H9 (cell line): Measurements from ENCODE around the gene DDX11. TPM values are rescaled to one million over a fixed set of nuclear protein-coding genes. Genes with fewer than 3 reads are reported as not detected.
"Not testable (repeated sequence)": the region's sequence is repeated elsewhere in the genome, so short reads cannot be mapped to it uniquely, and the experiment has no call there.

Experiments used
- DNase-seq: peaks from one replicate; pipeline ENCODE4 v3.0.0-alpha.2; 2017
- H2AFZ ChIP-seq: one replicate; pipeline ENCODE4 v1.6.1; 2013; ENCODE audit warnings: mild to moderate bottlenecking, low read length, control low read depth, moderate library complexity
- H2AK5ac ChIP-seq: 2 replicates; pipeline ENCODE4 v1.6.1; 2013; ENCODE audit warnings: low read length, control low read depth, mixed read lengths; ENCODE audit not compliant: insufficient read length
- H2BK120ac ChIP-seq: one replicate; pipeline ENCODE4 v1.6.1; 2013; ENCODE audit warnings: low read depth, mild to moderate bottlenecking, low read length, control low read depth, inconsistent platforms; ENCODE audit not compliant: poor library complexity, severe bottlenecking
- H2BK12ac ChIP-seq: 2 replicates; pipeline ENCODE4 v1.6.1; 2013; ENCODE audit warnings: low read length, control low read depth, mixed read lengths, low read depth; ENCODE audit not compliant: insufficient read length
- H2BK15ac ChIP-seq: 2 replicates; pipeline ENCODE4 v1.6.1; 2013; ENCODE audit warnings: low read depth, low read length, control low read depth
- H2BK20ac ChIP-seq: one replicate; pipeline ENCODE4 v1.6.1; 2013; ENCODE audit warnings: low read depth, mild to moderate bottlenecking, low read length, control low read depth, inconsistent platforms; ENCODE audit not compliant: poor library complexity, severe bottlenecking
- H2BK5ac ChIP-seq: 2 replicates; pipeline ENCODE4 v1.6.1; 2013; ENCODE audit warnings: low read length, control low read depth, mixed read lengths; ENCODE audit not compliant: insufficient read length
- H3K14ac ChIP-seq: 2 replicates; pipeline ENCODE4 v1.6.1; 2013; ENCODE audit warnings: low read length, control low read depth; ENCODE audit not compliant: insufficient read depth
- H3K18ac ChIP-seq: 2 replicates; pipeline ENCODE4 v1.6.1; 2013; ENCODE audit warnings: low read depth, mild to moderate bottlenecking, mixed read lengths, low read length, control low read depth; ENCODE audit not compliant: insufficient read length
- H3K23ac ChIP-seq: 2 replicates; pipeline ENCODE4 v1.6.1; 2013; ENCODE audit warnings: low read length, control low read depth, mixed read lengths, low read depth; ENCODE audit not compliant: insufficient read length
- H3K23me2 ChIP-seq: 2 replicates; pipeline ENCODE4 v1.6.1; 2013; ENCODE audit warnings: low read depth, mild to moderate bottlenecking, mixed read lengths, low read length, control low read depth; ENCODE audit not compliant: insufficient read length, poor library complexity, severe bottlenecking
- H3K27ac ChIP-seq: 2 replicates; pipeline ENCODE4 v1.5.1; 2013; ENCODE audit warnings: low read length, control low read depth, mixed read lengths, low read depth; ENCODE audit not compliant: insufficient read length
- H3K27me3 ChIP-seq: 2 replicates; pipeline ENCODE4 v1.6.1; 2013; ENCODE audit warnings: low read length, control low read depth, inconsistent platforms; ENCODE audit not compliant: insufficient read depth
- H3K4ac ChIP-seq: 2 replicates; pipeline ENCODE4 v1.6.1; 2013; ENCODE audit warnings: low read depth, mild to moderate bottlenecking, control low read depth, inconsistent platforms, low read length, moderate library complexity
- H3K4me1 ChIP-seq: 2 replicates; pipeline ENCODE4 v1.6.1; 2013; ENCODE audit warnings: low read length, control low read depth, inconsistent platforms; ENCODE audit not compliant: insufficient read depth
- H3K4me2 ChIP-seq: 2 replicates; pipeline ENCODE4 v1.6.1; 2013; ENCODE audit warnings: low read length, control low read depth, mixed read lengths; ENCODE audit not compliant: insufficient read length, insufficient read depth
- H3K56ac ChIP-seq: 2 replicates; pipeline ENCODE4 v1.6.1; 2013; ENCODE audit warnings: low read depth, mild to moderate bottlenecking, mixed read lengths, low read length, control low read depth; ENCODE audit not compliant: insufficient read length
- H3K79me1 ChIP-seq: 2 replicates; pipeline ENCODE4 v1.6.1; 2013; ENCODE audit warnings: low read depth, mild to moderate bottlenecking, moderate library complexity, low read length, control low read depth, inconsistent platforms; ENCODE audit not compliant: insufficient read depth, poor library complexity, severe bottlenecking
- H3K79me2 ChIP-seq: 2 replicates; pipeline ENCODE4 v1.6.1; 2013; ENCODE audit warnings: low read length, control low read depth, inconsistent platforms; ENCODE audit not compliant: insufficient read depth
- H3K9ac ChIP-seq: 2 replicates; pipeline ENCODE4 v1.6.1; 2013; ENCODE audit warnings: low read length, control low read depth, mixed read lengths; ENCODE audit not compliant: insufficient read length; ENCODE audit errors: extremely low read depth
- H3K9me3 ChIP-seq: one replicate; pipeline ENCODE4 v1.6.1; 2013; ENCODE audit warnings: low read depth, low read length, inconsistent platforms; ENCODE audit not compliant: control insufficient read depth
- H3T11ph ChIP-seq: one replicate; pipeline ENCODE4 v1.6.1; 2013; ENCODE audit warnings: mild to moderate bottlenecking, low read length, control low read depth, inconsistent platforms
- H4K20me1 ChIP-seq: one replicate; pipeline ENCODE4 v1.6.1; 2013; ENCODE audit not compliant: control insufficient read depth, insufficient read length, insufficient read depth
- H4K5ac ChIP-seq: 2 replicates; pipeline ENCODE4 v1.6.1; 2013; ENCODE audit warnings: low read depth, mild to moderate bottlenecking, mixed read lengths, low read length, control low read depth; ENCODE audit not compliant: insufficient read length
- H4K8ac ChIP-seq: replicated peaks from 2 replicates; pipeline ENCODE4 v1.6.1; 2013; ENCODE audit warnings: low read length, control low read depth, mixed read lengths, low read depth; ENCODE audit not compliant: insufficient read length
- H4K91ac ChIP-seq: 2 replicates; pipeline ENCODE4 v1.6.1; 2013; ENCODE audit warnings: low read depth, mild to moderate bottlenecking, moderate library complexity, mixed read lengths, low read length, control low read depth; ENCODE audit not compliant: insufficient read length
- H3K27ac Mint-ChIP-seq, 3 experiments: 2 replicates in 2 of 3; 3 replicates in 1 of 3; pipeline ENCODE4 v1.8.0; 2020 to 2021; ENCODE audit warnings: mixed read lengths in 3 of 3, mild to moderate bottlenecking in 1 of 3, moderate library complexity in 1 of 3
- H3K27me3 Mint-ChIP-seq: 2 replicates; pipeline ENCODE4 v1.8.0; 2021; ENCODE audit warnings: low read depth, mild to moderate bottlenecking, moderate library complexity, mixed read lengths
- H3K36me3 Mint-ChIP-seq, 3 experiments: 2 replicates in 2 of 3; 3 replicates in 1 of 3; pipeline ENCODE4 v1.8.0; 2020 to 2021; ENCODE audit warnings: low read depth in 3 of 3, mixed read lengths in 3 of 3; ENCODE audit not compliant: insufficient read depth in 1 of 3
- H3K4me1 Mint-ChIP-seq, 2 experiments: 2 replicates each; pipeline ENCODE4 v1.8.0; 2020; ENCODE audit warnings: mixed read lengths in 2 of 2
- H3K4me3 Mint-ChIP-seq, 2 experiments: 2 replicates in 1 of 2; 3 replicates in 1 of 2; pipeline ENCODE4 v1.8.0; 2020 to 2021; ENCODE audit warnings: mild to moderate bottlenecking in 2 of 2, mixed read lengths in 2 of 2, moderate library complexity in 1 of 2
- H3K9me3 Mint-ChIP-seq, 2 experiments: 2 replicates in 1 of 2; 3 replicates in 1 of 2; pipeline ENCODE4 v1.8.0; 2020; ENCODE audit warnings: mild to moderate bottlenecking in 2 of 2, mixed read lengths in 2 of 2, moderate library complexity in 1 of 2
- WGBS: extraction: QIAGEN DNeasy Blood & Tissue Kit; methylation state at CpG from one replicate; pipeline ENCODE4 v1.1.7; 2013; ENCODE audit warnings: missing lambda C conversion rate, low lambda C conversion rate, mixed read lengths; ENCODE audit not compliant: insufficient read length; ENCODE audit errors: extremely low coverage; 5-methylcytosine and 5-hydroxymethylcytosine counted together
- total RNA-seq: library from RNA; stranded (reverse); gene quantifications from 2 replicates; pipeline ENCODE4 v1.2.1, GENCODE V29; 2021

The DDX11 gene
- total RNA-seq, 1 experiment from 2014 or later: 183 TPM

DNA sequence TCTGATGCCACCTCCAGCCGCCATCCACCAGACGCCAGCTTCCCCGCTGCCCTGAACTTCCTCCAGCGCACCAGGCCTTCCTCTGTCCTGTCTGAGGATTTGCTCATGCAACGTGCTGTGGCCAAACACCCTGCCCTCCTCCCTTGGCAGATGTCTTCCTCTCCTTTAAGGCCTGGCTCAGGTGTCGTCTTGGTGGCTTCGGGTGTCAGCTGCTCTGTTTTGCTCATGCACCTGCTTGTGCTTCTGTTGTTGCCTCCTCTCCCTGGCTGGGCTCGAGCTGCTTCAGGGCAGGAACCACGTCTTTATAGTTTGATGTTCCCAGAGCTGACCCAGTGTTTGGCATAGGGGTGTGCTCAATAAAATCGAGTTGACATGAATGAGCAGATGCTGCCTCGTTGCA is 12.4 kb downstream of the DDX11 start:
- not testable (repeated sequence) for H2BK5ac ChIP-seq, H3K14ac ChIP-seq, H3K23ac ChIP-seq, H3K4ac ChIP-seq, H3K79me1 ChIP-seq, DNase-seq, H3T11ph ChIP-seq, H2AFZ ChIP-seq, H2AK5ac ChIP-seq, H3K27ac ChIP-seq, H4K5ac ChIP-seq, H3K56ac ChIP-seq, H3K4me1 ChIP-seq, H3K9me3 Mint-ChIP-seq, H2BK20ac ChIP-seq, H3K27ac Mint-ChIP-seq, H3K9me3 ChIP-seq, H3K79me2 ChIP-seq, H3K4me3 Mint-ChIP-seq, H2BK120ac ChIP-seq, H3K4me1 Mint-ChIP-seq, H2BK15ac ChIP-seq, H3K18ac ChIP-seq, H3K4me2 ChIP-seq, H4K20me1 ChIP-seq, H3K23me2 ChIP-seq, H3K9ac ChIP-seq, H3K27me3 Mint-ChIP-seq, H3K27me3 ChIP-seq, H4K91ac ChIP-seq, H4K8ac ChIP-seq, H2BK12ac ChIP-seq
- no CpG with 5 or more reads among the region's 11 CpGs for WGBS
- H3K36me3 Mint-ChIP-seq: peaks cover 27 to 73% (median 68%) of the 10 kb centered on the region in 3 experiments; a peak in 6 of 7 replicates

DNA sequence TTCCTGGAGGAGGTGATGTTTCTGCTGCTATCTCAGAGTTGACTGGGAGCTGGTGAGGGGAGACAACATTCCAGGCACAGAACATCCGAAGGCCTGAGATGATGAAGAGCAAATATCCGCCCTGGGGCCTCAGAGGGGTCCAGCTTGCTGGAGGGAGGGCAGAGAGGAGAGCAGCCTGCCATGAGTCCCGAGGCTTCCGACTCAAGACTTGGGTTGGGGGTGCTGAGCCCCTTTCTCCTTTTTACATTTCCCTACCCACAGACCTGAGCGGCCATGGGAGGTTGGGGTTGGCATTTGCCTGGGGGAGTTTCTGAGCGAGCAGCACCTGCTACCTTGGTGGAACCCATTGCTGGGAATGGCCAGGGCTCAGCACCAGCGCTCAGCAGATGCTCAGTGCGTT is 13.8 kb downstream of the DDX11 start:
- H3K27ac ChIP-seq, H3T11ph ChIP-seq, H3K23ac ChIP-seq, H4K91ac ChIP-seq, H3K9me3 ChIP-seq, H3K4me3 Mint-ChIP-seq, H3K79me1 ChIP-seq, H3K4me1 ChIP-seq, H3K23me2 ChIP-seq, H4K5ac ChIP-seq, H2BK120ac ChIP-seq, H3K4me1 Mint-ChIP-seq, H2BK15ac ChIP-seq, H3K27me3 ChIP-seq, H3K56ac ChIP-seq, H3K4ac ChIP-seq, H3K79me2 ChIP-seq, H3K27me3 Mint-ChIP-seq, H4K8ac ChIP-seq, H3K9ac ChIP-seq, H3K14ac ChIP-seq, H2BK5ac ChIP-seq, H2BK20ac ChIP-seq, H2AFZ ChIP-seq, H2AK5ac ChIP-seq, H3K27ac Mint-ChIP-seq, H3K18ac ChIP-seq, H4K20me1 ChIP-seq, H3K9me3 Mint-ChIP-seq, H3K4me2 ChIP-seq, H2BK12ac ChIP-seq: not testable (repeated sequence)
- peak; percentile 18 for DNase-seq
- no CpG with 5 or more reads among the region's 8 CpGs for WGBS
- peaks cover 28 to 78% (median 77%) of the 10 kb centered on the region in 3 experiments; a peak in 6 of 7 replicates for H3K36me3 Mint-ChIP-seq
